SKM-1 (cell line): Measurements from ENCODE around the gene ZBED1.
"Not testable (repeated sequence)": the region's sequence is repeated elsewhere in the genome, so short reads cannot be mapped to it uniquely, and the experiment has no call there.

Experiments
- DNase-seq: peaks from one replicate; lab custom pipeline; 2025; ENCODE audit not compliant: unreplicated experiment; lab: John Stamatoyannopoulos, UW

Gene ZBED1

DNA sequence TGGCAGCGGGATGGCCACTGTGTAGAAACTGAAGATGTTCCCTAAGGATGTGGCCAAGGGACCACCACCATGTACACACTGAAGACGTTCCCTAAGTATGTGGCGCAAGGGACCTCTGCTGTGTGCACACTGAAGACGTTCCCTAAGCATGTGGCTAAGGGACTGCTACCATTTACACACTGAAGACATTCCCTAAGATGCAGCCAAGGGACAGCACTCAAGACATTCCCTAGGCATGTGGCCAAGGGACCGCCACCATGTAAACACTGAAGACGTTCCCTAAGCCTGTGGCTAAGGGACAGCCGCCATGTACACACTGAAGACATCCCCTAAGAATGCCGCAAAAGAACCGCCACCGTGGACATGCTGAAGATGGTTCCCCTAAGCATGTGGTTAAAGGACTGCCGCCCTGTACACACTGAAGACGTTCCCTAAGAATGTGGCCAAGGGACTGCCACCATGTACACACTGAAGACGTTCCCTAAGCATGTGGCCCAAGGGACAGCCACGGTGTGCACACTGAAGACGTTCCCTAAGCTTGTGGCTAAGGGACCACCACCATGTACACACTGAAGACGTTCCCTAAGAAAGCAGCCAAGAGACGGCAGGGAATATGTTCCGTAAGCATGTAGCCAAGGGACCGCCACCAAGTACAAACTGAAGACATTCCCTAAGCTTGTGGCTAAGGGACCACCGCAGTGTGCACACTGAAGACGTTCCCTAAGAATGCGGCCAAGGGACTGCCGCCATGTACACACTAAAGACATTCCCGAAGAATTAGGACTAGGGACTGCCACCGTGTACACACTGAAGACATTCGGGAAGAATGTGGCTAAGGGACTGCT, 43.3 kb downstream of the ZBED1 start:
- no peak for DNase-seq

DNA sequence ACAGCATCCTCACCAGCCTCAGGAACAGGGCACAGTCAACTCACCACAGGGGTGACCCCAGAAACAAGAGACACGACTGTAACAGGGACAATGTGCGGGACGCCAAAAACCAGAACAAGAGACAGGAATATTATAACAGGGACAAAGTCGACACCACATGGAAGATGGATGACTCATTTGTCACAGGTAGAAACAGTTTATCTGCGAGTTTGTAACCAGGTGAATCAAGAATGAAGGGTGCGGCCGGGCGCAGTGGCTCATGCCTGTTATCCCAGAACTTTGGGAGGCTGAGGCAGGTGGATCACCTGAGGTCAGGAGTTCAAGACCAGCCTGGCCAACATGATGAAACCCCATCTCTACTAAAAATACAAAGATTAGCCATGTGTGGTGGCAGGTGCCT, 44.7 kb downstream of the ZBED1 start:
- DNase-seq: not testable (repeated sequence)

DNA sequence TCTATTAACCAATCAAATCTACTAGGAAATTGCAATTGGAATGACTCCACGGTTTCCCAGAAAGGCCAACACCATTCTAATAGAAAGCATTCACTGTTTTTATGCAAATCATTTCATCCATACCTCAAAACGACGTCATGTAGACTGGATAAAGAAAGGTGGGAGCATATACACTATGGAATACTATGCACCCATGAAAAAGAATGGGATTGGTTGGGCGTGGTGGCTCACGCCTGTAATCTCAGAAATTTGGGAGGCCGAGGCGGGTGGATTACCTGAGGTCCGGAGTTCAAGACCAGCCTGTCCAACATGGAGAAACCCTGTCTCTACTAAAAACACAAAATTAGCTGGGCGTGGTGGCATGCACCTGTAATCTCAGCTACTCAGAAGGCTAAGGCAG, 46.2 kb downstream of the ZBED1 start:
- not testable (repeated sequence) for DNase-seq

DNA sequence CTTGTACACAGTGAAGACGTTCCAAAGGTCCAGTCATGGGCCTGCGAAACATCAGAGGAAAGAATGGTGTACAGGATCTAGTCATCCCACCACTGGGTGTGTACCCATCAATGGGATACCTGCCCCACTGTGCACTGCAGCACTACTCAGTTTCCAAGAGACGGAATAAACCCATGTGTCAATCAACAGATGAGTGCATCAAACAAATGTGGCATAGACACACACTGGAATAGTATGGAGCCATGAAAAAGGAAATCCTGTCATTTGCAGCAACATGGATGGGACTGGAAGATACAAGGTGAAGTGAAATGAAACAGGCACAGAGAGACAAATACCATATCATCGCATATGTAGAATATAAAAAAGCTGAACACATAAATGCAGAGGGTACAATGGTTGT, 48.0 kb downstream of the ZBED1 start:
- no peak for DNase-seq

DNA sequence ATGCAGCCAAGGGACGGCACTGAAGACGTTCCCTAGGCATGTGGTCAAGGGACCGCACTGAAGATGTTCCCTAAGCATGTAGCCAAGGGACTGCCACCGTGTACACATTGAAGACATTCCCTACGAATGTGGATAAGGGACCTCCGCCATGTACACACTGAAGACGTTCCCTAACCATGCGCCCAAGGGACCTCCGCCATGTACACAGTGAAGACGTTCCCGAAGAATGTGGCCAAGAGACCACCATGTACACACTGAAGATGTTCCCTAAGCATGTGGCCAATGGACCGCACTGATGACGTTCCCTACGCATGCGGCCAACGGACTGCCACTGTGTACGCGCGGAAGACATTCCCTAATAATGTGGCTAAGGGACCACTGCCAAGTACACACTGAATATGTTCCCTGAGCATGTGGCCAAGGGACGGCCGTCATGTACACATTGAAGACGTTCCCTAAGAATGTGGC, 48.4 kb downstream of the ZBED1 start:
- DNase-seq: no peak

DNA sequence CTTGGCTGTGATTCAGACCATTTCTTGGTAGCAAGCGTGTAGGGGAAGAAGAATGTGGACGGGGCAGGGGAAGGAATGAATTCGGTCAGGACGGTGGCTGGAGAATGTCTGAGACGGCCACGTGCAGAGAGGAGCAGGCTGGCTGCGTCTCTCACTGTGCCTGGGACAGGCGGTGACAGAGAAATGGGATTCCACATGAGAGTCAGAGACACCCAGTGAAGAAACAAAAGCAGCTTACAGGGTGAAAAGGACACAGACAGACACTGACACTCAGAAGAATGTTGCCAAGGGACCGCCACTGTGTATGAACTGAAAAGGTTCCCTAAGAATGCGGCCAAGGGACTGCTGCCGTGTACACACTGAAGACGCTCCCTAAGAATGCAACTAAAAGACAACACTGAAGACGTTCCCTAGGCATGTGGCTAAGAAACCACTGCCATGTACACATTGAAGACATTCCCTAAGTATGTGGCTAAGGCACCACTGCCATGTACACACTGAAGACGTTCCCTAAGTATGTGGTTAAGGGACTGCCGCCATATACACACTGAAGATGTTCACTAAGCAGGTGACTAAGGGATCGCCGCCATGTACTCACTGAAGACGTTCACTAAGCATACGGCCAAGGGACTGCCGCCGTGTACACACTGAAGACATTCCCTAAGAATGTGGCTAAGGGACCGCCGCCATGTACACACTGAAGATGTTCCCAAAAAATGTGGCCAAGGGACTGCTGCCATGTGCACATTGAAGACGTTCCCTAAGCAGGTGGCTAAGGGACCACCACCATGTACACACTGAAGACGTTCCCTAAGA, 49.1 kb downstream of the ZBED1 start:
- no peak for DNase-seq

DNA sequence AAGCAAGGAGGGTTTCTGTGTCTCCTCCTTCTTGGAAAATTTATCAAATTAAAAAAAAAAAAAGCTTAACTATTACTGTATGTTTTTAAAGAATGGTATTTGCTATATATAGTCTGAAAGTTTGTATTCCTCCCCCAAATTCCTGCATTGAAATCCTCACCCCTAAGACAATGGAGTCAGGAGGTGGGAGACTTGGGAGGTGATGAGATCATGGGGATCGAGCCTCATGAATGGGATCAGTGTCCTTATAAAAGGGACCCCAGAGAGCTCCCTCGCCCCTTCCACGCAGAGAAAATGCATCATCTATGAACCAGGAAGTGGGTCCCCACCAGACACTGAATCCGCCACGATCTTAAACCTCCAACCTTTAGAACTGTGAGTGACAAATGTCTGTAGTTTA, 50.1 kb downstream of the ZBED1 start:
- DNase-seq: no peak

DNA sequence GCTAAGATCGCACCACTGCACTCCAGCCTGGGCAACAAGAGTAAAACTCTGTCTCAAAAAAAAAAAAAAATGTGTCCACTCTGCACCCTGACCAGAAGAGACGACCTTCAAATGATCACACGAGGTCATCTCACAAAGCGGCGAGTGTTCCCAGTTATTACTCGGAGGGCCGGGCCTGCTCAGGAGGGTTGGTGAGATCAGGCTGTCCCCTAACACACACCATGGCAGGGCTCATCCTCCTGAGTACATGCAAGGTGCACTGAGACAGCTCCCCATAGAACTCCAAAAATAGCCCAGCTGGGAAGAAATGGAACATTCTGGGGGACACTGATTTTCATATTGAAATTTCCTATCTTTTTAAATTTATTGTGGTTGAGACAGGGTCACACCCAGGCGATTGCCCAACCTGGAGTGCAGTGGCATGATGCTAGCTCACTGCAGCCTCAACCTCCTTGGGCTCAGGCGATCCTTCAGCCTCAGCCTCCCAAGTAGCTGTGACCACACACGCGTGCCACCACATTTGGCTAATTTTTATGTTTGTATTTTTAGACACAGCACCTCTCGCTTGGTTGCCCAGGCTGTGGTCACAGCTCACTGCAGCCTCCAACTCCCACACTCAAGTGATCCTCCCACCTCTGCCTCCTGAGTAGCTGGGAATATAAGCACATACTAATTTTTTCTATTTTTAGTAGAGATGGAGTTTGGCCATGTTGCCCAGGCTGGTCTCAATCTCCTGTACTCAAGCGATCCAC, 51.5 kb downstream of the ZBED1 start:
- DNase-seq: no peak

DNA sequence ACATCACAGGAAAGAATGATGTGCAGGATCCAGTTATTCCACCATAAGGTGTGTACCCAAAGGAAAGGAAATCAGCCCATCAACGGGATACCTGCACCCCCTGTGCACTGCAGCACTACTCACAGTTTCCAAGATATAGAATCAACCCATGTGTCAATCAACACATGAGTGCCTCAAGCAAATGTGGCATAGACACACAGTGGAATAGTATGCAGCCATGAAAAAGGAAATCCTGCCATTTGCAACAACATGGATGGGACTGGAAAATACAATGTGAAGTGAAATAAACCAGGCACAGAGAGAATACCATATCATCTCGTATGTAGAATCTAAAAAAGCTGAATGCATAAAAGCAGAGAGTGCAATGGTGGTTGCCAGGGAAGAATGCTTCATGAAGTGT, 53.3 kb downstream of the ZBED1 start:
- no peak for DNase-seq

DNA sequence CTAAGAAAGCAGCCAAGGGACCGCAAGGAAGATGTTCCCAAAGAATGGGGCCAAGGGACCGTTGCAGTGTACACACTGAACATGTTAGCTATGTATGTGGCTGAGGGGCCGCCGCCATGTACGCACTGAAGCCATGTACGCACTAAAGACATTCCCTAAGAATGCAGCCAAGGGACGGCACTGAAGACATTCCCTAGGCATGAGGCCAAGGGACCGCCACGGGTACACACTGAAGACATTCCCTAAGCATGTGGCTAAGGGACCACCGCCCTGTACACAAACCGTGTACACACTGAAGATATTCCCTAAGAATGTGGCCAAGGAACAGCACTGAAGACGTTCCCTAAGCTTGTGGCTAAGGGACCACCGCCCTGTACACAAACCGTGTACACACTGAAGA, 54.0 kb downstream of the ZBED1 start:
- no peak for DNase-seq

DNA sequence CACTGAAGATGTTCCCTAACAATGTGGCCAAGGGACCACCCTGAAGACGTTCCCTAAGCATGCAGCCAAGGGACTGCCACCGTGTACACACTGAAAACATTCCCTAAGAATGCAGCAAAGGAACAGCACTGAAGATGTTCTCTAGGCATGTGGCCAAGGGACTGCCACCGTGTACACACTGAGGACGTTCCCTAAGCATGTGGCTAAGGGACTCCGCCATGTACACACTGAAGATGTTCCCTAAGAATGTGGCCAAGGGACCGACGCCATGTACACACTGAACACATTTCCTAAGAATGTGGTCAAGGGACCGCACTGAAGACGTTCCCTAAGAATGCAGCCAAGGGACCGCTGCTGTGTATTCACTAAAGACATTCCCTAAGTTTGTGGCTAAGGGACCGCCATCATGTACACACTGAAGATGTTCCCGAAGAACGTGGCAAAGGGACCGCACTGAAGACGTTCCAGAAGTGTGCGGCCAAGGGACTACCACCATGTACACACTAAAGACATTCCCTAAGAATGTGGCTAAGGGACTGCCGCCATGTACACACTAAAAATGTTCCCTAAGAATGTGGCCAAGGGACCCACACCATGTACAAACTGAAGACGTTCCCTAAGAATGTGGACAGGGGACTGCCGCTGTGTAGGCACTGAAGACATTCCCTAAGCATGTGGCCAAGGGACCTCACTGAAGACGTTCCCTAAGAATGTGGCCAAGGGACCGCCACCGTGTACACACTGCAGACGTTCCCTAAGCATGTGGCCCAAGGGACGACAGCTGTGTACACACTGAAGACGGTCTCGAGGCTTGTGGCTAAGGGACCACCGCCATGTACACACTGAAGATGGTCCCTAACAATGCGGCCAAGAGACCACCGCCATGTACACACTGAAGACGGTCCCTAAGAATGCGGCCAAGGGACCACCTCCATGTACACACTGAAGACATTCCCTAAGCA, 54.8 kb downstream of the ZBED1 start:
- DNase-seq: no peak

DNA sequence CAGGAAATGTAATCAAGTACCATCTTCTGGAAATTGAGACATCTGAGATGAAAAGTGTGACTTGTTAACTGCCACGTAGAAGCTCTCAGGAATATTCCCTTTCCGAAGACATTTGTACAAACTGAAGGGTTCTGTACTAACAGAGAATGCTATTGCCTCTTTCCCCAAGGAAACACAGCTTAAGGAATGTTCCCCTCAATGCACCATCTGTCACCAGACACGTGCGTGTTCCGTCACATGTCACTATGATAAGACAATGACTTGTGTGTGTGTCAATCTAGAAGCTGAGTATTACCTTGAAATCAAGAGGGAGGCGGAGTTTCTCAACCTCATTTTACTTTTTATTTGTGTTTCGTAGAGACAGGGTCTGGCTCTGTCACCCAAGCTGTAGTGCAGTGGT, 58.1 kb downstream of the ZBED1 start:
- no peak for DNase-seq

DNA sequence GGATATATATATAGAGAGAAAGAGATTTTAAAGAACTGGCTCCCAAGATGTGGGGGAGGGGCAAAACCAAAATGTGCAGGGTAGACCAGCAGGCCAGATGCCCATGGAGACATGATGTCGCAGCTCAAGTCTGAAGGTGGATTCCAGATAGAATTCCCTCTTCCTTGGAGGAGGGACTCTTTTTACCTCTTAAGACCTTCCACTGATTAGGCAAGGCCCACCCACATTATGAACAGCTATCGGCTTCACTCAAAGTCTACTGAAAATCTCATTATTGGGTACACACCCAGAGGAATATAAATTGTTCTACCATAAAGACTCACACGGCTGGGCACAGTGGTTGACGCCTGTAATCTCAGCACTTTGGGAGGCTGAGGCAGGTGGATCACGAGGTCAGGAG, 59.3 kb downstream of the ZBED1 start:
- no peak for DNase-seq

DNA sequence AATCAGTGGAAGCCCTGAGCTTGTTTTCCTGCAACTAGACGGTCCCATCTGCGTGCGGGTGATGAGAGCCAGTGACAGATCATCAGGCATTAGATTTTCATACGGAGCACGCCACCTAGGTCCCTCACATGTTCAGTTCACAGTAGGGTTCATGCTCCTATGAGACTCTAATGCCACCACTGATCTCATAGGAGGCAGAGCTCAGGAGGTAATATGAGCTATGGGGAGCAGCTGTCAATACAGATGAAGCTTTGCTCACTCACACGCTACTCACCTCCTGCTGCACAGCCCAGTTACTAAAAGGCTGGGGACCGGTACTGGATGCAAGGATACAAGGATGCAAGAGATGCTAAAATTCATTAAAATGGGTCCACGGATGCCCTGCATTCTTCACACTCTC, 61.2 kb downstream of the ZBED1 start:
- no peak for DNase-seq
